ENCODE data around the gene IRF2.

The IRF2 gene

GRCh38 chr4:184406958-184407391 lies 67.4 kb downstream of the IRF2 start:
- FAIRE-seq: no peak

DNA sequence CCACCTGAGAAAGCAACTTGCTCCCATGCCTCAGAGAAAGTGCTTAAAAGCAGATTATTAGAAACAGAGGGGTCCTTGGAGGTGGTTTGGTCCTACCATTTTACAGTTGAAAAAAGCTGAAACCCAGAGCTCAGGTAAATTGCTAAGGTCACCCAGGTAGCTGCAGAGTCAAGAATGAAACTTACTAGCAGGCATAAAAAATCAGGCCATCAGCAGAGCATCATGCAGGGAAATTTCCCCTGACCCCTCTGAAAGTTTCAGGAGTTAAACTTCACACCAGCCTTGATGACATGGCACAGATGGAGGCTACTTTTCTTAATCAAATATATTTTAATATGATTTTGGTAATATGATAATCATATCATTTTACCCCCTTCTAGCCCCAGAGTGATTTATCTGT lies 70.3 kb downstream of the IRF2 start:
- FAIRE-seq: no peak

GRCh38 chr4:184403384-184403781 lies 71.0 kb downstream of the IRF2 start:
- FAIRE-seq: no peak

DNA sequence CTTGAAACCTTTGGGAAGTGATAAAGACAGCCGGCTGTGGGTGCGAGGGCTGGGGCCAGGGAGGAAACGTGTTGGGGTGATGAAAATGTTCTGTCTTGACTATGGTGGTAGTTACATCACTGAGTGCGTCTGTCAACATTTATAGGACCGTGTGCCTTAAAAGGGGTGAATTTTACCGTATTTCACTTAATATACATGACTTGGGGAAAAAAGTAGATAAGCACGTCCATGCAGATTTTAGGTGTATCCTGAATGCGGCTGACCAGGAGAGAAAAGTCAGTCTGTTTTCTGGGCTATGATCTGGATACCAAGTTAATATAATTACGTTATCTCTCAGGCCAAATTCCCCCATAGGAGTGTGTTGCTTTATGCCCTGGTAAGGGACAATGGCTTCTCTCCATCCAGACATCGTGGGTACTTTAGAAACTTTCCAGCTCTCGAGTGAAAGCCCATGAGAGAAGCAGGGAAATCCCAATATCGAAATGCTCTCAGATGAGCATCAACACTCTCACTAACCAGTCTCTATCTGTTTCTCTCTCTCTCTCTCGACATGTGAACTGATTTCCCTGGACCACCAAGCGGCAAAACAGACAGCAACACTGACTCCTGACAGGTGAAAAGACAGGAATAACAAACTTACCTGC lies 71.5 kb downstream of the IRF2 start:
- no peak for FAIRE-seq

DNA sequence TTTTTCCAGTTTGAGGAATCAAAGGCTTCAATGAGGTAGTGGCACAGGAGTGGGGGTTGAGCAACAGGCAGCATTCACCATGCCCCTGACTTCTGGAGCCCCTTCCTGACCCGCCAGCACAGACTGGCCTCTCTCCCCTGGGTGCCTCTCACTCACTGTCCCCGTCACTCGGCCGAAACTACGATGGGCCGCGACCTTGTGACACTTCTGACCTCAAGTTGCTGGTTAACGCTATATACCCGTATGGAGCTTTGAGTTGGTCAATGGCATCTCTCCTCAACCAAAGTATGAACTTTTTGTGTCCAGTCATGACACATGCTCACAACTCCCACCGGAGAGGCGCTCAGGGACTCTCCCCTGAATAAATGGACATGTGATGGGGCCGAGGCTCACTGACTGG lies 72.1 kb downstream of the IRF2 start:
- no peak for FAIRE-seq

DNA sequence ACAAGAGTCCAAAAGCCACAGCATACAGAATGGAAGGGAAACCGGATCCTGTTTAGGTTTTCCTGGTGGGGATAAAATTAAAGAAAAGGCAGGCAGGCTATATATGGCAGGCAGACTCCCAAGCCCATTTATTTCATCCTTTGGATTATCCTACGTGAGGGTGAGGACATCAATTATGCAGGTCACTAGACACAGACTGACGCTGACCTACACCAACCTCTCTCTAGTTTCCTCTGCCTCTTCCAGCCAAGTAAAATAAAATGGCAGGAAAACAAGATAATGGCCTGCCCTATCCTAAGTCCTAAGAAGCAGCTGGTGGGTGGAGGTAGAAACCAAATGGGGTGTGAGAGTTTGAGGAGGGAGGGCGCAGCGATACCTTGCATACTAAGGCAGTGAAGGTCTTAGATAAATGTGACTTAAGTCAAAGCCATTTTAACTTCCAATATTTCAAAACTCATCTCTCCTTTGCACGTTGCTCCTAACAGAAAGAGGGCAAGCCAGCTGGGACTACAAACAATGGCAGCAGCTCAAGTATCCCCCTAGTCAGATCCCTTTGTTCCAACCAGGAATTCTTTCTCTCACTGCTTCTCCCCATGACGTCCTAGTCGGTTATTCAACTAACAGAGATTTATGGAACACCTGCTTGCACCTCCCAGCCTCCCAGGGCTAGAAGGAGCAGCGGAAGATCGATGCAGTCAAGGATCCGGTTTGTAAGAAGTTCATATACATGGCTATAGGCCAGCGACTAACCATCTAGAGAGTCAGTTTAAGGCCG lies 72.8 kb downstream of the IRF2 start:
- no peak for FAIRE-seq

DNA sequence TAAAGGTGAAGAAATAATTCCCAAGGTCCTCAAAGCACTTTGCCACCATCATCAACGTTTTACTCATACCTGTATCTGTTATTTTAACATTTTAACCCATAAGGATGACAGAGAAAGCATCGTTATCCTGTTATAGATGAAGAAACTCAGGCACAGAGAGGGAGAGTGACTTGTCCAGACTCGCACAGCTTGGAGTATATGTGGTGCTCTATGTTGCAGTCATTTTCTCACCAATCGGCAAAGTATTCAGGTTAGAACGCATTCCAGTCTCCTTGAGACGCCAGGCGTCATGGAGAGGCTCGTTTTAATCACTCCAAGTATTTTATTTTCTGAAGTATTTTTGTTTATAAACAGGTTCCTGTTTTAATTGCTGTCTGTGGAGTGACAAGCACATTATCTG lies 73.5 kb downstream of the IRF2 start:
- FAIRE-seq: no peak

DNA sequence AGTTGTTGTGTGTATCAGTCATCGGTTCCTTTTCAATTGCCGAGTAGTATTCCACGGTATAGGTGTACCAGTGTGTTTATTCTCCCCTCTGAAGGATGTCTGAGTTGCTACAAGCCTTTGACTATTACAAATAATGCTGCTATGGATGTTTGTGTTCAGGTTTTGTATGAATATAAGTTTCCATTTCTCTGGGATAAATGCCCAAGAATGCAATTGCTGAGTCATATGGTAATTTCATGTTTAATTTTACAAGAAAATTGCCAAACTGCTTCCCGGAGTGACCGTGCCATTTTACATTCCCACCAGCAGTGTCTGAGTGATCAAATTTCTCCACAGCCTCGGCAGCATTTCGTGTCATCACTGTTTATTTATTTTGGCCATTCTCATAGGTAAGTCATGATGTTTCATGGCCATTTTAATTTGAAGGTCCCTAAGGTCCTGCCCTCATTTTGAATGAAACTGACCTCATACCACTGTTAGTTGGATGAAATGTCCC lies 73.9 kb downstream of the IRF2 start:
- FAIRE-seq: no peak

DNA sequence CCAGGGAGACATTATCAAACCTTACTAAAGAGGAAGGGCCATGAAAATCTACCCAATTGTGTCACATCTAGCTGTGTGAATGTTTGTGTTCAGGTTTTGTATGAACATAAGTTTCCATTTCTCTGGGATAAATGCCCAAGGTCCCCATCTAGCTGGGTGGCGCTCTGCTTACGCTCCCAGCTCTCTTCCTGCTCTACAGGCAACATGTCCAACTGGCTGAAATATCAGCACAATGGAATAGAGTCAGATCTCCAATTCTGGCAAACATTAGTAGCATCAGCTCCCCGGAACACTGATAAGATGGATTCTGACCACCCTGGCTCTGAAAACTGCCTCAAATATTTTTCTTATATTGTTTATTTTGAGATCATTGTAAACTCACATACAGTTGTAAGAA lies 74.8 kb downstream of the IRF2 start:
- FAIRE-seq: no peak

DNA sequence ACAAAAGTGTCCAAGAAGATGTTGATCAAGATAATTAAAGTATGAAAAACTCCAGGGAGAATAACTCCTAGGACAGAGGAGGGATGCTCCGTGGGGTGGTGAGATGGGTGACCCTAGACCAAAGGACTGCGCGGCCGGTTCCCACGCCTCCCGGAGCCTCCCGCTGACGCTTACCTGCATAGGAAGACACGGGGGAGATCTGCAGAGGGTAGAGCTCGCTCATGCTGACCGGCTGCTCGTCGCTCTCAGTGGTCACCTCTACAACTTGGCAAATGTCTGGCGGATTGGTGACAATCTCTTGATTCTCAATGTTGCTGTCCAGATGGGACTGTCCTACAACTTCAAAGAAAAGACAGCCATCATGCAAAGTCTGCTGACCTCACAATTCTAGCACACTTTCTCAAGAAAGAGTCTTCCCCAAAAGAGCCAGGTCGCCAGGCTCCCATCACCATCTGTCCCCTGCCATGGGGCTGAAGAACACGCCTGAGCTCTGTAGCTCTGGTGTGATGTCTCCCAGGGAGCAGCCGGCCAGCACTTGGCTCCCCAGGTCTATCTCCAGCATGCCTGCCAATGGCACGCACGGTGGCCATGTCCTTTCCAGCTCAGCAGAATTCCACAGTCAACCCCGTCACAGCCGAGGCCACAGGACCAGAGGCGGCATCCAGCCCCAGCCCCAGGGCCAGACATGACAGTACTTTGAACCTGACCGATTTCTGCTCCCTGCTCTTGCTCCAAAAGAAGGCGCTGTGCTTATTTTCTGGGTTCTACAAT lies 75.4 kb downstream of the IRF2 start:
- FAIRE-seq: no peak

DNA sequence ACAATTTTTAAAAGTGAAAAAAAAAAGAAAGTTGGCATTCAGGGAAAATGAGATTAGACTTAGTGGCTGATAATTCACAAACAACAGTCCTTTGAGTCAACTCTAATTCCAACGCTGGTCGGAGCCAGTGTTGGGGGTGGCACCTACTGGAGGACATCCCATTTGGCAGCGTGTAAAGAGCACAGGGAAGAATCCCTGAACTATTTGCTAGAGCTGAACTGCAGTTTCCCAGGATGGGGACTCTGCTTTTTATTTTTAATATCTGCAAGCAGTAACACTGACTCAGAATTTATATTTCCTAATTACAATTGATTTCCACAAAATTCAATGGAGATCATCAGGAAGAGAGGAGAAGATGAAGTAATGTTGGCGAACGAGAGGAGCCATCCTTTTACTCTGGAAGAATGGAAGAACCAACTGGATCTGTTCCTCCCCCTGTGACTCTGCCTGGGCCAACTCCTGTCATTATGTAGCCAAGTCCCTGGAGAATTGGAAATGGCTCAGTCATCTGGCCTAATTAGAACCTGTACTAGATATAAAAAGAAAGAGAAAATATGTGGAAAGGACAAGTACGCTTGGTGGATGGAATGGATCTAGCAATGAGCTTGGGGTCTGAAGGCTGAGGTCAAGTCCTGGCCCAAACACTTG lies 76.7 kb downstream of the IRF2 start:
- no peak for FAIRE-seq

DNA sequence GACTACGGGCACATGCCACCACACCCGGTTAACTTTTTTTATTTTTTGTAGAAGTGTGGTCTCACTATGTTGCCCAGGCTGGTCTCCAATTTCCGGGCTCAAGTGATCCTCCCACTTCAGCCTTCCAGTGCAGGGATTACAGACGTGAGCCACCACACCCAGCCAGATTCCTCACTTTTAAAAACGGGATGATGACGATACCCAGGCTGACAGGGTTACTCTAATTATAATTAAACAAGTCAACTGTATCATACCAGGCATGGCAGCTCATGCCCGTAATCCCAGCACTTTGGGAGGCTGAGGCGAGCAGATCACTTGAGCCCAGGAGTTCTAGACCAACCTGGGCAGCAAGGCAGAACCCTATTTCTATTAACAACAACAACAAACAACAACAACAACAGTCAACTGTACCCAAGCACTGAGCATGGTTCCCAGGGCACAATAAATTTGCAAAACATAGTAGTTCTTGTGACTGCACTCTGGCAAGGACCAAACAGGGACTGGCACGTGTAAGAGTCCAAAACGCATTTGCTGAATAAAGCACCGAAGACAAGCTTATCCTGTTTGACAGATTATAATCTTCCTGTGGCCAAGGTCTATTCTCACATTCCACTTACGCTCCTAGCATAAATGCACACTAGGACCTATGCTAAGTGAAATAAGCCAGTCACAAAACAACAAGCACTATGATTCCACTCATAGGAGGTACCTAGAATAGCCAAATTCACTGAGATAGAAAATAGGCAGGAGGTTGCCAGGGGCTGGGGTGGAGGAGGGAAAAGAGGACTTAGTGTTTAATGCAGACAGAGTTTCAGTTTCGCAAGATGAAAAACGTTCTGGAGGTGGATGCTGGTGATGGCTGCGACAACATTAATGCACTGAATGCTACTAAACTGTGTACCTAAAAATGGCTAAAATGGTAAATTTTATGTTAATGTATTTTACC lies 77.5 kb downstream of the IRF2 start:
- FAIRE-seq: no peak

DNA sequence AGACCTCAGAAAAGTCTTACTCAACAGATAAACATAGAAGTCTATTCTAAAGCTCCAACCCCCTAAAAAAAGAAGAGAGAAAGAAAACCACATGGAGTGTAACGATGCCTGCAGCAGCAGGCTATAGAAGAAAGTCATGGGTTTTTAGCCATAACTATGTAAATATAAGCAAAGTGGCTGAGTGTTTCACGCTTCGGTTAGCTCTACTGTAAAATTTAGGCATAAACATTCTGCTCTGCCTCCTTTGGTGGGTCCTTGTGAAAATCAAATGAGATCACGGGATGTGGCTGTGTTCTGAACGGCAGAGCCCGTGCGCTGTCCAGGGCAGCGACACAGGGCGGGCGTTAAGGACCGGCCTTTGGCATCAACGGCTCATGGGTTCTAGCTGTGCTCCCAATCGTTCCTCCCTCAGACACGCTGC lies 78.4 kb downstream of the IRF2 start:
- no peak for FAIRE-seq

DNA sequence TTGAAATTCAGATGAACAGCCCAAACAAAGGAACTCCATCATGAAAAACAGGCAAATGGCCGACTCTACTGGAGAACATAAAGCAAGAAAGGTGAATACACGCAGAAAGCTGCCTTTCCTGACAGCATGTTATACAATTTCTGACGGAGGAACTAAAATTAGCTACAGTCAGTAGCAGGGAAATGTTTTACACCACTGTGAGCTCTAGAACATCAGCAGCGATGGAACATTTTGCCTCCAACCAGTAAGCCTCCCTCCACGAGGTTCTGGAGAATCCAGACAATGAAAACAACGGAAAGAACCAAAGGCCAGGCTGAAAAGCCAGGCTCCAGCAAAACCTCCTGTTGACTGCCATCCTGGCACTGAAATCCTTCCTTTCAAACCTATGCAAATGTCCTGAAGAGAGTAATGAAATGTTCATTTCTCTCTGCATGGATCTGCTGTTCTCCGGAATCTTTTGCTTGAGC lies 78.9 kb downstream of the IRF2 start:
- FAIRE-seq: no peak

DNA sequence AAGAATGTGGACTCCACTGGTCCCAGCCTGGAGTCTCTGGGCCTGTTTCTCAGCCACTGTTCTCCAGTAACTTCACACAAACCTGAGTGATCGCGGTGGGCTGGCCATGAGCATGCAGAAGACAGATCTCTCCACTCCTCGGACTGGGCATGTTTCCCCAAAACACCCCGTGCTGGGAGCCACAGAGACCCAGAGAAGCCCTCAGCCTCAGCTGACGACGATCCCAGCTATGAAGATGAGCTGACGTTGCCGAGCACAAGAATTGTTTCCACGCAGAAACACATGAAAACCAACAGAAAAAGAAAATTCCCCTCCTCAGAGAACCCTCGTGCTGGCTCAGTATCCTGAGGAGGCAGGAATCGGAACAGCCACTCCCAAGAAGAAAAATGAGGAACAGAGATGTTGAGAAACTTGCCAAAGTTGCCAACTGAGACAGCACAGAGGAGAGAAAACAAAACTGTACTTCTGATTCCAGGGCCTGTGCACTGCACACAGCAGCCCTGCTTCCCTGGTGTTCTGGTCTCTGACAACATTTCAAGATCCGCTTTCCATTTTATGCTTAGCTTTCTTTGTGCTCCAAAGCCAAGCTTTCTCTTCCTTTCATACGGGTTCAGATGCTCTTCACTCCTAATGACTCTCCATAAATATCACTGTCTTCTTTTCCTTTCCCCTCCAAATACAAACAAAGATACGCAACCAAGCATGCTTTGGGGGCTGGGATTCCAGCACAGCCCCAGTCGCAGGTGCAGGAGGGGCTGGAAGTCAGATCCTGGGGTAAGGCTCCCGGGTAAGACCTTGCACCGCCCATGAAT lies 81.4 kb downstream of the IRF2 start:
- no peak for FAIRE-seq

GRCh38 chr4:184392316-184392715 lies 82.0 kb downstream of the IRF2 start:
- FAIRE-seq: no peak

- FAIRE-seq: no peak
Measured at GRCh38 chr4:184389978-184390900, 84.1 kb downstream of the IRF2 start.

GRCh38 chr4:184388106-184388505 lies 86.2 kb downstream of the IRF2 start:
- FAIRE-seq: no peak

- no peak for FAIRE-seq
Measured at GRCh38 chr4:184387351-184387750, 87.0 kb downstream of the IRF2 start.

DNA sequence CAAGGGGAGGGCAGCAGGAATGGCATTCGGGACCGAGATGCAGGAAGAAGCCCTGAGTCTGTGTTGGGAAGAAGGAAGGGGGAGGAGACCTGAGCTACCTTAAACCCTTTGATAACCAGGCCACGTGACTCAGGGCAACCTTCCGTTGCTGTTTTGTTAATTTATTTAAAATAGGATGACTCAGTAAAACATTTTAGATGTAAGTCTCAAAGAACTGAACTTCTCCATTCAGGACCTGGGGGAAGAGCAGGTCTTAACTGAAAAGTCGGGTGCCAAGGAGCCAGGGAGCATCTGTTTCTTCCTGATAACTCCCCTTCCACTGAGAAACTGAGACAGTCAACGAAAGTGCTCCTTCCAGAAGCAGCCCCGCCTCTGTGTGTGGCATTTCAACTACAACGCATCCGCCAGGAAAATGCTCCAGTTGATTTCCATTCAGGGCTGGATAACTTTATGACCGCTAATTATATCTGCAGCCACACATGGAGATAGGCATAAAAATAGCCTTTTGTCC lies 88.0 kb downstream of the IRF2 start:
- no peak for FAIRE-seq
